ENCODE data around the gene MCC.

MCC gene

DNA sequence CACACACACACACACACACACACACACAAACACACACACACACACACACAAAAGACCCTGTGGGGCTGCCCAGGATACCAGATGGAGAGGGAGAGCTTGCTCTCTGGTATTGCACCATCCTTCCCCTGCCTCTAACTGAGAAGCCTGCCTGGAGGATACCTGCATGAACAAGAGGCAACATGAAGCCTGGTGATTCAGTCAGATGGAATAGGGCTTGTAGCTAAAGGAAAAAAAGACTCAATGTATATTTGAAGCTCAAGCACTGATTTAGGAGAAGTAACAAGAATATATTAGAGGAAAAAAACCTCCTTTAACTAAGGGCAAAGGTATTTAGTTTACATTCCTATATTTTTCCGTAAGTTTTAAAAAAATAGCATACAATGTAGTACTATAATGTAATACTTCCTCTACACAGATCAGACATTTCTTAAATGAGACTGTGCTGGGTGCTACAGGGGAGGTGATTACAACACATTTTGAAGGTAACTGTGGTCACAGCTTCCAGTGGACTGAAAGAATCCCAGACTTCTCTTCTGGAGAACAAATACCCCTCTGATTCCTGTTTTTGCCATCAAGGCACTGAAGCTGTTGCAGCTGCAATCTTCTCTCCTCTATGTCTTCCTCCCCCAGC, 342.4 kb downstream of the MCC start:
- no peak overlapping the region for H3K4me3 ChIP-seq (ENCODE audit: low read length)
- no peak for TF ChIP-seq ZNF274 (IDR thresholded peaks at IDR 0.05; ENCODE audit: low read depth, low read length)

GRCh38 chr5:113142186-113142585, 346.1 kb downstream of the MCC start:
- H3K4me3 ChIP-seq (ENCODE audit: low read length): no peak overlapping the region
- no peak for TF ChIP-seq ZNF274 (IDR thresholded peaks at IDR 0.05; ENCODE audit: low read depth, low read length)

GRCh38 chr5:113140837-113141671, 347.2 kb downstream of the MCC start:
- no peak overlapping the region for H3K4me3 ChIP-seq (ENCODE audit: low read length)
- TF ChIP-seq ZNF274 (IDR thresholded peaks at IDR 0.05; ENCODE audit: low read depth, low read length): no peak

- H3K4me3 ChIP-seq (ENCODE audit: low read length): no peak overlapping the region
- no peak for TF ChIP-seq ZNF274 (IDR thresholded peaks at IDR 0.05; ENCODE audit: low read depth, low read length)
Observed at GRCh38 chr5:113133211-113133975, 354.9 kb downstream of the MCC start.

GRCh38 chr5:113132564-113132963, 355.7 kb downstream of the MCC start:
- no peak for TF ChIP-seq ZNF274 (IDR thresholded peaks at IDR 0.05; ENCODE audit: low read depth, low read length)
- H3K4me3 ChIP-seq (ENCODE audit: low read length): no peak overlapping the region

- H3K4me3 ChIP-seq (ENCODE audit: low read length): no peak overlapping the region
- no peak for TF ChIP-seq ZNF274 (IDR thresholded peaks at IDR 0.05; ENCODE audit: low read depth, low read length)
Observed at GRCh38 chr5:113128641-113129330, 359.5 kb downstream of the MCC start.

DNA sequence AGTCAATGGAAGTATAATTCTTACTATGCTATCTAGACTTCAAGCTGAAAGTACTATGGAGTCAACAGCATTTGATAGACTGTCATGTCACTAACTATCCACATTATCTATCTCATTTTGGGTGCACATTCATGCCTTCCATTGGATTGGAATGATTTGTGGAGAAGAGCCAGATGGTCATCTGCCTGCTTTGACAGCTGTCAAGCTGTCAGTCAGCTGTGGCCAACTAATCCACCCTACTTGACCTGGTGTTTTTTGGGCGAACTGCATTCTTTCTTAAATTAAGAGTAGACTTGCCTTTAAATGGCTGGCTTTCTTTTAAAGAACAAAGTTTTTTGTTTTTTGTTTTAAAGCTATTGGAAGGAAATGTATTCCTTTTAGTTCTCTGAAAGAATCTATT, 360.2 kb downstream of the MCC start:
- no peak for TF ChIP-seq ZNF274 (IDR thresholded peaks at IDR 0.05; ENCODE audit: low read depth, low read length)
- no peak overlapping the region for H3K4me3 ChIP-seq (ENCODE audit: low read length)

DNA sequence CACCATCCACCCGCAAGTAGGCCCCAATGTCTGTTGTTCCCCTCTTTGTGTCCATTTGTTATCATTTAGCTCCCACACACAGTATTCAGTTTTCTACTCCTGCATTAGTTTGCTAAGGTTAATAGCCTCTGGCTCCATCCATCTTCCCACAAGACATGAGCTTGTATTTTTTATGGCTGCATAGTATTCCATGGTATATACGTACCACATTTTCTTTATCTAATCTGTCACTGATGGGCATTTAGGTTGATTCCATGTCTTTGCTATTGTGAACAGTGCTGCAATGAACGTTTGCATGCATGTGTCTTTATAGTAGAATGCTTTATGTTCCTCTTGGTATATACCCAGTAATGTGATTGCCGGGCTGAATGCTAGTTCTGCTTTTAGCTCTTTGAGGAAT, 361.2 kb downstream of the MCC start:
- TF ChIP-seq ZNF274 (IDR thresholded peaks at IDR 0.05; ENCODE audit: low read depth, low read length): no peak
- no peak overlapping the region for H3K4me3 ChIP-seq (ENCODE audit: low read length)

DNA sequence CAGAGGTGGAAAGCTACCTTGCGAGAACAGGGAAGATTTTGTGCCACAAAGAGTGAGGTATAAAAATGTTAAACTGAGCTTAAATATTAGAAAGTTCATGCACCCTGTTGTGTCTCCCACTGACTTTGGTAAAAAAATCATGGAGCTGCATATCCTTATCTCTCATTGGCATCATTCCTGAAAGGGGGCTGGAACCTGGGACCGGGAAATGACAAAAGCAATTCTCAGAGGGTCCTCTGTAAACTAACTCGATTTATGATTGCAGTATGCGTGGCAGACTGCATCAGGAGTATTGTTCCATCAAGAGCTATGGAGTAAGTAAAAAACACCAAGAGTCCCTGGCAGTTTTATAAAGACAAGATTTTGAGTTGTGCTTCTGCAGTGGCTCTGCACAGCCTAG, 362.9 kb downstream of the MCC start:
- H3K4me3 ChIP-seq (ENCODE audit: low read length): no peak overlapping the region
- no peak for TF ChIP-seq ZNF274 (IDR thresholded peaks at IDR 0.05; ENCODE audit: low read depth, low read length)

DNA sequence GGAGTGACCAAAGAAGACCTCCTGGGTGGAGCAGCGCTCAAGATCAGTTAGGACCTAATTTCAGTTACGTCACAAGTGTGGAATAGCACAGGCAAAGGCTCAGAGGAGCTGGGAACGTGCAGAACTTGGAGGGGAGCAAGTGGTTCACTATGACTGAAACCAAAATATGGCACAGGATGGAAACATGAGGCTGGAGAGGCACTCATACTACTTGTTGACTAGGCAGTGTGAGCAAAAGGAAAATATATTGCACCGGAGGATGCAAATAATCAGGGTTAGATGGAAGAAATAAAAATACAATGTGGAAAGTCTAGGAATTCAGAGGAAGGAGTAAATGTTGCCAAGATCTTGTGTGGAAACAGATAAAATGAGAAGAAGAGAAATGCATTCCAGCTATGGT, 363.3 kb downstream of the MCC start:
- no peak overlapping the region for H3K4me3 ChIP-seq (ENCODE audit: low read length)
- no peak for TF ChIP-seq ZNF274 (IDR thresholded peaks at IDR 0.05; ENCODE audit: low read depth, low read length)

DNA sequence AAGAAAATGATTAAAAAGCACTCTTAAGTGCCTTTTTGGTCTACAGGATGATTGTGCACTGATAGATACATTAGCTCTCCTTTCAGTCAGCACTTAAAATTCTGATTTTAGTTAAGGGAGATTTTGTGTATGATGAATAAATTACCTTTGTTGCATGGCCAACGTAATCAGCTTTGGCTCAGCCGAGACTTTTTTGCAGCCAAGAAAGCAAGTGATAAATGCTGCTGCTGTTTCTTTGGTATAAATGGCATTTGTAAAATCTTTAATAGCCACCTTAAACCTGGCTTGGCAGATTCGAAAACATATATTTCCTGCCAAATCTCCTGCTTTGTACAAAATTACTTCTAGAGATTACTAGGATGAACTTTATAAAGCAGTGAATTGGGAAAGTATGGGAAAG, 364.0 kb downstream of the MCC start:
- no peak for TF ChIP-seq ZNF274 (IDR thresholded peaks at IDR 0.05; ENCODE audit: low read depth, low read length)
- H3K4me3 ChIP-seq (ENCODE audit: low read length): no peak overlapping the region

- no peak overlapping the region for H3K4me3 ChIP-seq (ENCODE audit: low read length)
- TF ChIP-seq ZNF274 (IDR thresholded peaks at IDR 0.05; ENCODE audit: low read depth, low read length): no peak
Observed at GRCh38 chr5:113123618-113124017, 364.6 kb downstream of the MCC start.

DNA sequence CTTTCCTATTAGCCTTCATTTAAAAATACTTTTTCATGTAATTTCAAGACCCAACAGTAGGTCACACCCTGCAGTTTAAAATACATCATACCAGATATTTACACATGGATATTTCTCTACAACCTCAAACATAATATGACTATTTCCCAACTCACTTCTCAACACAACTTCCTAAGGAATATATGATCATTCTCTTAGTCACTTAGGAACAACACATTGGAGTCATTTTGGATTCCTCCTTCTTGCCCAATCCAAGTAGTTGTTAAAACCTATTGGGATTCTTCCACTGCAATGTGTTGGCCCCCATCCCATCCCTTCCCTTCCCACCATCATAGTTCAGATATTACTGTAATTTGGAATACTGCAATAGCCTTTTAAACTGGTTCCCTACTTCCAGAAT, 366.2 kb downstream of the MCC start:
- H3K4me3 ChIP-seq (ENCODE audit: low read length): no peak overlapping the region
- TF ChIP-seq ZNF274 (IDR thresholded peaks at IDR 0.05; ENCODE audit: low read depth, low read length): no peak

- no peak overlapping the region for H3K4me3 ChIP-seq (ENCODE audit: low read length)
- no peak for TF ChIP-seq ZNF274 (IDR thresholded peaks at IDR 0.05; ENCODE audit: low read depth, low read length)
Observed at GRCh38 chr5:113119246-113119924, 368.9 kb downstream of the MCC start.

Data from GM08714 (cell line).